ENCODE data around the gene MGAT2. TPM values are rescaled to one million over a fixed set of nuclear protein-coding genes. Genes with fewer than 3 reads are reported as not detected.

MGAT2 gene
- total and polyA plus RNA-seq, 2 donors from 2014 or later: 11.9 to 31.8 TPM

GRCh38 chr14:49637534-49638078 lies 17.0 kb downstream of the MGAT2 start:
- H3K9me3 ChIP-seq (ENCODE audit: control insufficient read depth in 2 of 3, insufficient read depth in 1 of 3, low read length in 3 of 3): no peaks in the 10 kb centered on the region
- H3K9ac ChIP-seq (ENCODE audit: low read length in 3 of 3): no peak overlapping the region
- H3K4me1 ChIP-seq (ENCODE audit: control insufficient read depth in 2 of 3, insufficient read depth in 2 of 3, low read depth in 1 of 3, low read length in 3 of 3): peaks cover 0 to 33% (median 17%) of the 10 kb centered on the region in 3 donors
- TF ChIP-seq CTCF (IDR thresholded peaks at IDR 0.05; ENCODE audit: borderline replicate concordance, extremely low read depth, insufficient read depth): no peak
- no peak overlapping the region for H3K4me3 ChIP-seq (ENCODE audit: low read length in 3 of 3)
- DNase-seq (no peak), FAIRE-seq (no peak)
- no peak overlapping the region for H3K27ac ChIP-seq (ENCODE audit: low read depth in 2 of 2, low read length in 2 of 2)
- intact Hi-C loops (cut with DNase I): no loop called here
- peaks cover 0 to 2% (median 0%) of the 10 kb centered on the region in 3 donors for H3K36me3 ChIP-seq (ENCODE audit: control insufficient read depth in 2 of 3, insufficient read depth in 3 of 3, low read length in 3 of 3)
- no peaks in the 10 kb centered on the region for H3K27me3 ChIP-seq (ENCODE audit: control insufficient read depth, insufficient read depth, low read length)

- FAIRE-seq (no peak), DNase-seq (no peak)
- no peak overlapping the region for H3K9ac ChIP-seq (ENCODE audit: low read length in 3 of 3)
- no peak overlapping the region for H3K4me3 ChIP-seq (ENCODE audit: low read length in 3 of 3)
- no peak for TF ChIP-seq CTCF (IDR thresholded peaks at IDR 0.05; ENCODE audit: borderline replicate concordance, extremely low read depth, insufficient read depth)
- peaks cover 0 to 33% (median 15%) of the 10 kb centered on the region in 3 donors for H3K4me1 ChIP-seq (ENCODE audit: control insufficient read depth in 2 of 3, insufficient read depth in 2 of 3, low read depth in 1 of 3, low read length in 3 of 3)
- no peaks in the 10 kb centered on the region for H3K27me3 ChIP-seq (ENCODE audit: control insufficient read depth, insufficient read depth, low read length)
- H3K9me3 ChIP-seq (ENCODE audit: control insufficient read depth in 2 of 3, insufficient read depth in 1 of 3, low read length in 3 of 3): no peaks in the 10 kb centered on the region
- peaks cover 0 to 2% (median 0%) of the 10 kb centered on the region in 3 donors for H3K36me3 ChIP-seq (ENCODE audit: control insufficient read depth in 2 of 3, insufficient read depth in 3 of 3, low read length in 3 of 3)
- peak overlapping the region; percentile 32 to 60 for H3K27ac ChIP-seq (ENCODE audit: low read depth in 2 of 2, low read length in 2 of 2)
- intact Hi-C loops (cut with DNase I): no loop called here
Observed at GRCh38 chr14:49640540-49641417, 20.2 kb downstream of the MGAT2 start.

- Histone ChIP-seq H3K9ac (ENCODE audit: low read length in 3 of 3) (no peak overlapping the region), H3K36me3 (ENCODE audit: control insufficient read depth in 2 of 3, insufficient read depth in 3 of 3, low read length in 3 of 3) (peaks cover 0 to under 1% (median 0%) of the 10 kb centered on the region in 3 donors), H3K27ac (ENCODE audit: low read depth in 2 of 2, low read length in 2 of 2) (peak overlapping the region; percentile 32 to 60), H3K27me3 (ENCODE audit: control insufficient read depth, insufficient read depth, low read length) (no peaks in the 10 kb centered on the region), H3K9me3 (ENCODE audit: control insufficient read depth in 2 of 3, insufficient read depth in 1 of 3, low read length in 3 of 3) (no peaks in the 10 kb centered on the region), H3K4me3 (ENCODE audit: low read length in 3 of 3) (no peak overlapping the region), H3K4me1 (ENCODE audit: control insufficient read depth in 2 of 3, insufficient read depth in 2 of 3, low read depth in 1 of 3, low read length in 3 of 3) (peaks cover 0 to 27% (median 15%) of the 10 kb centered on the region in 3 donors)
- FAIRE-seq: no peak
- TF ChIP-seq CTCF (IDR thresholded peaks at IDR 0.05; ENCODE audit: borderline replicate concordance, extremely low read depth, insufficient read depth): no peak
- intact Hi-C loops (cut with DNase I): no loop called here
- DNase-seq: no peak
Observed at GRCh38 chr14:49641697-49642129, 21.1 kb downstream of the MGAT2 start.
